Loucy (cell line): ENCODE results near the gene TTC7B.

Experiments
- EZH2phosphoT487 ChIP-seq: fragments of 200-600 bp; IDR thresholded peaks from 2 replicates; pipeline ENCODE4 v1.6.1; 2018; ENCODE audit warnings: antibody characterized with exemption, mild to moderate bottlenecking, moderate library complexity, borderline replicate concordance
- TF ChIP-seq, protein P1 (sequence below): fragments of 200-600 bp; sonication (generic); conservative IDR thresholded peaks from 2 replicates; pipeline ENCODE4 v1.5.1; 2014; ENCODE audit warnings: mild to moderate bottlenecking, antibody characterized with exemption, low read length

DNA sequence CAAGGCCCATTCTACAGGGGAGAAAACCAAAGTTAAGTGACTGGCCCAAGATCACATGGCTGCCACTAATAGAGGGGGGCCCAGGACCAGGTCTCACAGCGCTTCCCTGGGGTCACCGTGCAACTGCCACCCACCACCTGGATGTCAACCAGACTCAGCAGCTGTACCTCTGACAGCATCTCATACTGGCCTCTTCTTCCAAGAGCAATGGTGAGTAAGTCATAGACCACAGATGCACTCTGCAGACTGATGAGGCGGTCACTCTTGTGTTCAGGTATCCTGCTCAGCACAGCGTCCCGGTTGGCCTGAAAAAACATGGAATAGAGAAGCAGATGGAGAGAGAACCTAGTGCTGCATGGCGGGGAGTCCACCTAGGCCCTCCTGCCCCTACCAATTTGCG is 139.9 kb downstream of the TTC7B start:
- TF ChIP-seq, protein P1, sequence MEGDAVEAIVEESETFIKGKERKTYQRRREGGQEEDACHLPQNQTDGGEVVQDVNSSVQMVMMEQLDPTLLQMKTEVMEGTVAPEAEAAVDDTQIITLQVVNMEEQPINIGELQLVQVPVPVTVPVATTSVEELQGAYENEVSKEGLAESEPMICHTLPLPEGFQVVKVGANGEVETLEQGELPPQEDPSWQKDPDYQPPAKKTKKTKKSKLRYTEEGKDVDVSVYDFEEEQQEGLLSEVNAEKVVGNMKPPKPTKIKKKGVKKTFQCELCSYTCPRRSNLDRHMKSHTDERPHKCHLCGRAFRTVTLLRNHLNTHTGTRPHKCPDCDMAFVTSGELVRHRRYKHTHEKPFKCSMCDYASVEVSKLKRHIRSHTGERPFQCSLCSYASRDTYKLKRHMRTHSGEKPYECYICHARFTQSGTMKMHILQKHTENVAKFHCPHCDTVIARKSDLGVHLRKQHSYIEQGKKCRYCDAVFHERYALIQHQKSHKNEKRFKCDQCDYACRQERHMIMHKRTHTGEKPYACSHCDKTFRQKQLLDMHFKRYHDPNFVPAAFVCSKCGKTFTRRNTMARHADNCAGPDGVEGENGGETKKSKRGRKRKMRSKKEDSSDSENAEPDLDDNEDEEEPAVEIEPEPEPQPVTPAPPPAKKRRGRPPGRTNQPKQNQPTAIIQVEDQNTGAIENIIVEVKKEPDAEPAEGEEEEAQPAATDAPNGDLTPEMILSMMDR, result no peak
- no peak for TF ChIP-seq EZH2phosphoT487
